Measurements from ENCODE around the gene ATXN1. TPM values are rescaled to one million over a fixed set of nuclear protein-coding genes. Genes with fewer than 3 reads are reported as not detected.

Gene ATXN1
- total and polyA plus RNA-seq, 2 experiments from 2014 or later = 4.8 to 9.1 TPM

GRCh38 chr6:16752206-16752866 is 8.9 kb downstream of the ATXN1 start:
- no peaks in the 10 kb centered on the region for H3K9me3 Mint-ChIP-seq
- Histone ChIP-seq H3K36me3 (ENCODE audit: insufficient read depth) (no peaks in the 10 kb centered on the region), H3K27me3 (ENCODE audit: insufficient read depth) (no peaks in the 10 kb centered on the region), H3K4me3 (no peak overlapping the region), H2AFZ (no peak overlapping the region), H3K4me2 (no peak overlapping the region), H3F3A (replicated peaks; ENCODE audit: low read depth) (no peaks in the 10 kb centered on the region), H3K79me2 (replicated peaks; ENCODE audit: insufficient read depth) (0 out of 2 replicates have a peak, but pooled peaks cover 4% of the 10 kb centered on the region), H3K4me1 (ENCODE audit: insufficient read depth) (no peaks in the 10 kb centered on the region), H3K9me2 (ENCODE audit: insufficient read depth) (no peaks in the 10 kb centered on the region), H3K27ac (ENCODE audit: low read depth) (no peak overlapping the region), H4K20me1 (replicated peaks; ENCODE audit: insufficient read depth) (no peaks in the 10 kb centered on the region)
- H3K36me3 Mint-ChIP-seq (ENCODE audit: low read depth) = no peaks in the 10 kb centered on the region
- TF ChIP-seq CREB1 (CRISPR knock-in tag; IDR thresholded peaks at IDR 0.05; ENCODE audit: low read depth) (no peak), REST (IDR thresholded peaks at IDR 0.05; ENCODE audit: unreplicated experiment) (no peak), CTCF (conservative IDR thresholded peaks at IDR 0.05; ENCODE audit: low read depth in 2 of 2) (no peak), JUNB (IDR thresholded peaks at IDR 0.05; ENCODE audit: unreplicated experiment) (no peak), NANOG (IDR thresholded peaks at IDR 0.05; ENCODE audit: borderline replicate concordance) (no peak), EZH2 (IDR thresholded peaks at IDR 0.05; ENCODE audit: low read depth, unreplicated experiment) (no peak), POLR2AphosphoS5 (IDR thresholded peaks at IDR 0.05; ENCODE audit: low read depth) (no peak), ZNF114 (CRISPR knock-in tag; IDR thresholded peaks at IDR 0.05) (no peak)
- no peak overlapping the region for H3K4me3 Mint-ChIP-seq
- no peak overlapping the region for H3K27ac Mint-ChIP-seq
- DNase-seq (ENCODE audit: low spot score) (no peak), ATAC-seq (no peak)
- peaks cover 21% of the 10 kb centered on the region for H3K4me1 Mint-ChIP-seq
- peaks cover 2% of the 10 kb centered on the region for H3K27me3 Mint-ChIP-seq (ENCODE audit: insufficient read depth, low read depth, poor library complexity)

- ATAC-seq (no peak), DNase-seq (ENCODE audit: low spot score) (no peak)
- H3K4me1 Mint-ChIP-seq = peaks cover 20% of the 10 kb centered on the region
- H3K27me3 Mint-ChIP-seq (ENCODE audit: insufficient read depth, low read depth, poor library complexity) = peaks cover 2% of the 10 kb centered on the region
- Histone ChIP-seq H3K4me3 (no peak overlapping the region), H2AFZ (no peak overlapping the region), H3K36me3 (ENCODE audit: insufficient read depth) (no peaks in the 10 kb centered on the region), H3K4me1 (ENCODE audit: insufficient read depth) (no peaks in the 10 kb centered on the region), H3K9me2 (ENCODE audit: insufficient read depth) (no peaks in the 10 kb centered on the region), H3K79me2 (replicated peaks; ENCODE audit: insufficient read depth) (no peaks in the 10 kb centered on the region), H3K4me2 (no peak overlapping the region), H3K27me3 (ENCODE audit: insufficient read depth) (no peaks in the 10 kb centered on the region), H3F3A (replicated peaks; ENCODE audit: low read depth) (no peaks in the 10 kb centered on the region), H4K20me1 (replicated peaks; ENCODE audit: insufficient read depth) (no peaks in the 10 kb centered on the region; the same call in 1 of the 2 replicates), H3K27ac (ENCODE audit: low read depth) (no peak overlapping the region)
- H3K9me3 Mint-ChIP-seq = no peaks in the 10 kb centered on the region
- TF ChIP-seq CREB1 (CRISPR knock-in tag; IDR thresholded peaks at IDR 0.05; ENCODE audit: low read depth) (no peak), POLR2AphosphoS5 (IDR thresholded peaks at IDR 0.05; ENCODE audit: low read depth) (no peak), ZNF114 (CRISPR knock-in tag; IDR thresholded peaks at IDR 0.05) (no peak)
- H3K4me3 Mint-ChIP-seq = no peak overlapping the region
- H3K36me3 Mint-ChIP-seq (ENCODE audit: low read depth) = no peaks in the 10 kb centered on the region
- H3K27ac Mint-ChIP-seq = no peak overlapping the region
These were observed 9.9 kb downstream of the ATXN1 start for GRCh38 chr6:16751251-16751946.

Measured in GM23338 (cell line).